Endothelial cell (in vitro differentiated cells): Measurements from ENCODE around the gene PER2. TPM values are rescaled to one million over a fixed set of nuclear protein-coding genes. Genes with fewer than 3 reads are reported as not detected.

ENCODE experiments used
- DNase-seq: peaks from one replicate; pipeline ENCODE4 v3.0.0; 2021; ENCODE audit warnings: low spot score
- H3K27ac Mint-ChIP-seq: one replicate; pipeline ENCODE4 v1.8.0; 2021; ENCODE audit warnings: mixed read lengths, inconsistent platforms; ENCODE audit not compliant: unreplicated experiment
- H3K27me3 Mint-ChIP-seq: one replicate; pipeline ENCODE4 v1.8.0; 2021; ENCODE audit warnings: mild to moderate bottlenecking, moderate library complexity, mixed read lengths, inconsistent platforms; ENCODE audit not compliant: unreplicated experiment
- H3K36me3 Mint-ChIP-seq: one replicate; pipeline ENCODE4 v1.8.0; 2021; ENCODE audit warnings: mild to moderate bottlenecking, low read depth, mixed read lengths, inconsistent platforms; ENCODE audit not compliant: unreplicated experiment
- H3K4me1 Mint-ChIP-seq: one replicate; pipeline ENCODE4 v1.8.0; 2021; ENCODE audit warnings: mild to moderate bottlenecking, mixed read lengths, inconsistent platforms; ENCODE audit not compliant: unreplicated experiment
- H3K4me3 Mint-ChIP-seq: one replicate; pipeline ENCODE4 v1.8.0; 2021; ENCODE audit warnings: mild to moderate bottlenecking, mixed read lengths, inconsistent platforms; ENCODE audit not compliant: unreplicated experiment
- H3K9me3 Mint-ChIP-seq: one replicate; pipeline ENCODE4 v1.8.0; 2021; ENCODE audit warnings: mixed read lengths, inconsistent platforms; ENCODE audit not compliant: unreplicated experiment
- CTCF ChIP-seq: fragments of 200-600 bp; sonication (generic); IDR thresholded peaks from one replicate; pipeline ENCODE4 v1.5.0; 2021; ENCODE audit warnings: antibody characterized with exemption; ENCODE audit not compliant: unreplicated experiment
- total RNA-seq: library from RNA; stranded (reverse); fragmentation: NEBNext Ultra II Directional; extraction: Animal tissue kit (Norgen Biotek cat#: 25700); gene quantifications from one replicate; pipeline ENCODE4 v1.2.1, GENCODE V29; 2021; ENCODE audit not compliant: unreplicated experiment

PER2 gene
- total RNA-seq, 1 donor from 2014 or later: 5.5 TPM

GRCh38 chr2:238256594-238257104 lies 31.8 kb downstream of the PER2 start:
- peak; percentile 92 for DNase-seq
- Mint-ChIP-seq H3K4me3 (no peak overlapping the region), H3K4me1 (peaks cover 2% of the 10 kb centered on the region), H3K27me3 (peaks cover 8% of the 10 kb centered on the region), H3K36me3 (peaks cover 4% of the 10 kb centered on the region), H3K9me3 (no peaks in the 10 kb centered on the region), H3K27ac (no peak overlapping the region)
- TF ChIP-seq CTCF: peak; percentile 90

GRCh38 chr2:238256111-238256510 lies 32.3 kb downstream of the PER2 start:
- no peak for TF ChIP-seq CTCF
- Mint-ChIP-seq H3K27me3 (peaks cover 5% of the 10 kb centered on the region), H3K36me3 (peaks cover 4% of the 10 kb centered on the region), H3K9me3 (no peaks in the 10 kb centered on the region), H3K4me3 (no peak overlapping the region), H3K27ac (no peak overlapping the region), H3K4me1 (peaks cover 2% of the 10 kb centered on the region)
- DNase-seq: no peak

GRCh38 chr2:238255636-238256035 lies 32.8 kb downstream of the PER2 start:
- Mint-ChIP-seq H3K4me3 (no peak overlapping the region), H3K36me3 (peaks cover 4% of the 10 kb centered on the region), H3K9me3 (no peaks in the 10 kb centered on the region), H3K27ac (no peak overlapping the region), H3K27me3 (peaks cover 5% of the 10 kb centered on the region), H3K4me1 (peaks cover 2% of the 10 kb centered on the region)
- TF ChIP-seq CTCF: no peak
- no peak for DNase-seq

- H3K4me3 Mint-ChIP-seq: no peak overlapping the region
- no peaks in the 10 kb centered on the region for H3K4me1 Mint-ChIP-seq
- peaks cover 5% of the 10 kb centered on the region for H3K27me3 Mint-ChIP-seq
- no peak for TF ChIP-seq CTCF
- DNase-seq: no peak
- peaks cover 4% of the 10 kb centered on the region for H3K36me3 Mint-ChIP-seq
- no peak overlapping the region for H3K27ac Mint-ChIP-seq
- no peaks in the 10 kb centered on the region for H3K9me3 Mint-ChIP-seq
Observed at GRCh38 chr2:238255151-238255551, 33.3 kb downstream of the PER2 start.

GRCh38 chr2:238254095-238254723 lies 34.2 kb downstream of the PER2 start:
- H3K36me3 Mint-ChIP-seq: no peaks in the 10 kb centered on the region
- H3K4me3 Mint-ChIP-seq: no peak overlapping the region
- no peak for DNase-seq
- no peaks in the 10 kb centered on the region for H3K4me1 Mint-ChIP-seq
- no peak overlapping the region for H3K27ac Mint-ChIP-seq
- no peaks in the 10 kb centered on the region for H3K9me3 Mint-ChIP-seq
- peaks cover 4% of the 10 kb centered on the region for H3K27me3 Mint-ChIP-seq
- TF ChIP-seq CTCF: no peak
